Uterus (tissue), 2 donors: ENCODE results near the gene MVP.

ENCODE experiments used
- POLR2A ChIP-seq, 2 donors: fragments of 450-650 bp; IDR thresholded peaks; one replicate each; pipeline ENCODE4 v1.6.1; 2016; ENCODE audit warnings: antibody characterized with exemption in 2 of 2, mild to moderate bottlenecking in 1 of 2, moderate library complexity in 1 of 2
- TF ChIP-seq, protein P1 (sequence below), 4 experiments: fragments of 200-600 bp in 2 of 4; fragments of 450-650 bp in 2 of 4; sonication (generic) in 2 of 4; IDR thresholded peaks; one replicate each; pipeline ENCODE4 v1.5.1; 2016 to 2019; ENCODE audit warnings: antibody characterized with exemption in 4 of 4, mild to moderate bottlenecking in 2 of 4, moderate library complexity in 1 of 4

DNA sequence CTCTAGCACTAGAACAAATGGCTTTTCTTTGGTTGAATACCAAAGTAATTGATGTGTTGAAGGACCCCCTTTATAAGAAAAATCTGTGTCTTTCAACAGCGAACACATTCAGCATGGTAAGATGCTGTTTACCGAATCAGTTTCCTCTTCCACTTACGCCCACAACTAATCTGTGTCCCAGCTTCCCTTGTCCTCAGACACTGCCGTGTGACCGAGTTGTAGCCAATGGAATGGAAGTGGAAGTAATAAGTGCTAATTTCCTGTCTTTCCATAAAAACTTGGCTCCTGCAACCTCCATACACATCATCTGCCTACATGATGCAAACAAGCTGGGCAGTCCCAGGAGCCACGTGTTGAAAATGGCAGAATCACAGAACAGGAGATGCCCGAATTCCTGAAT, 32.4 kb downstream of the MVP start:
- TF ChIP-seq, protein P1, sequence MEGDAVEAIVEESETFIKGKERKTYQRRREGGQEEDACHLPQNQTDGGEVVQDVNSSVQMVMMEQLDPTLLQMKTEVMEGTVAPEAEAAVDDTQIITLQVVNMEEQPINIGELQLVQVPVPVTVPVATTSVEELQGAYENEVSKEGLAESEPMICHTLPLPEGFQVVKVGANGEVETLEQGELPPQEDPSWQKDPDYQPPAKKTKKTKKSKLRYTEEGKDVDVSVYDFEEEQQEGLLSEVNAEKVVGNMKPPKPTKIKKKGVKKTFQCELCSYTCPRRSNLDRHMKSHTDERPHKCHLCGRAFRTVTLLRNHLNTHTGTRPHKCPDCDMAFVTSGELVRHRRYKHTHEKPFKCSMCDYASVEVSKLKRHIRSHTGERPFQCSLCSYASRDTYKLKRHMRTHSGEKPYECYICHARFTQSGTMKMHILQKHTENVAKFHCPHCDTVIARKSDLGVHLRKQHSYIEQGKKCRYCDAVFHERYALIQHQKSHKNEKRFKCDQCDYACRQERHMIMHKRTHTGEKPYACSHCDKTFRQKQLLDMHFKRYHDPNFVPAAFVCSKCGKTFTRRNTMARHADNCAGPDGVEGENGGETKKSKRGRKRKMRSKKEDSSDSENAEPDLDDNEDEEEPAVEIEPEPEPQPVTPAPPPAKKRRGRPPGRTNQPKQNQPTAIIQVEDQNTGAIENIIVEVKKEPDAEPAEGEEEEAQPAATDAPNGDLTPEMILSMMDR (IDR thresholded peaks at IDR 0.05): no peak
- no peak for TF ChIP-seq POLR2A (IDR thresholded peaks at IDR 0.05)
